ENCODE data around the gene CTNNA1. TPM values are rescaled to one million over a fixed set of nuclear protein-coding genes. Genes with fewer than 3 reads are reported as not detected.

CTNNA1 gene
- total and polyA plus RNA-seq, 2 of the 8 experiments (the other 6 are each of a cell fraction or from before 2014, with no cell fraction given) = 115 to 349 TPM

GRCh38 chr5:138983984-138984383, 230.8 kb downstream of the CTNNA1 start:
- CTCF ChIA-PET (ENCODE audit: partially characterized antibody) = interaction anchor here (1.3 kb wide), 1 partner anchor 389 kb away, joined by 3 read pairs; no protein-coding TSS in a partner anchor
- no peak for FAIRE-seq
- H3K4ac ChIP-seq (replicated peaks; ENCODE audit: insufficient read length, low read depth, low read length) = no peak overlapping the region
- H4K8ac ChIP-seq (ENCODE audit: extremely low read depth, insufficient read depth, low read length) = no peak overlapping the region
- no peak overlapping the region for H2BK15ac ChIP-seq (ENCODE audit: low read length)
- H3K14ac ChIP-seq (ENCODE audit: insufficient read length) = no peak overlapping the region
- H3K9ac ChIP-seq (replicated peaks in 1 of 4; ENCODE audit: extremely low read depth in 1 of 4, low read depth in 3 of 4, low read length in 3 of 4) = no peak overlapping the region
- no peaks in the 10 kb centered on the region for H3K79me2 ChIP-seq (ENCODE audit: control insufficient read depth in 1 of 2, insufficient read depth in 2 of 2, low read length in 2 of 2)
- 93% methylated on average over 2 of the region's 2 CpGs; no CpG with 5 or more reads in 1 of the 2 experiments for WGBS, 2 experiments (ENCODE audit: extremely low coverage in 1 of 2, insufficient coverage in 1 of 2, insufficient read length in 1 of 2, insufficient replicate concordance in 2 of 2, low coverage in 1 of 2, low lambda C conversion rate in 2 of 2, missing lambda C conversion rate in 1 of 2)
- no peaks in the 10 kb centered on the region for H3K9me3 ChIP-seq (ENCODE audit: insufficient read depth in 2 of 2, low read depth in 1 of 2, low read length in 1 of 2)
- no peak overlapping the region for H3K27ac ChIP-seq (ENCODE audit: low read depth, low read length)
- H2BK20ac ChIP-seq (ENCODE audit: low read length) = no peak overlapping the region
- no peaks in the 10 kb centered on the region for H3K23me2 ChIP-seq (ENCODE audit: low read depth, low read length)
- H2AK5ac ChIP-seq (ENCODE audit: low read depth, low read length) = no peak overlapping the region
- no peak for DNase-seq (ENCODE audit: low read depth in 1 of 2, low spot score in 2 of 2)
- H4K5ac ChIP-seq (ENCODE audit: insufficient read length, low read depth, low read length) = no peak overlapping the region
- H3K56ac ChIP-seq (replicated peaks; ENCODE audit: insufficient read length, low read depth, low read length) = no peak overlapping the region
- no peak overlapping the region for H2BK12ac ChIP-seq (ENCODE audit: low read depth, low read length)
- H2BK120ac ChIP-seq (replicated peaks; ENCODE audit: low read depth, low read length) = no peak overlapping the region
- no peaks in the 10 kb centered on the region for H3K79me1 ChIP-seq (ENCODE audit: low read depth, low read length)
- H3K27me3 ChIP-seq (replicated peaks in 1 of 4; ENCODE audit: control insufficient read depth in 3 of 4, extremely low read depth in 1 of 4, insufficient read depth in 3 of 4, low read length in 3 of 4) = no peaks in the 10 kb centered on the region
- H4K91ac ChIP-seq (replicated peaks; ENCODE audit: insufficient read length, low read length) = no peak overlapping the region
- H3K18ac ChIP-seq (ENCODE audit: extremely low read depth, low read length) = no peak overlapping the region
- POLR2A ChIA-PET (ENCODE audit: partially characterized antibody) = interaction anchor here (0.9 to 1.6 kb wide), 2 partner anchors 9 to 352 kb away, joined by 3 read pairs; no protein-coding TSS in a partner anchor
- H2AFZ ChIP-seq (ENCODE audit: low read length) = no peak overlapping the region
- no peak overlapping the region for H2BK5ac ChIP-seq (ENCODE audit: low read depth, low read length)
- H3K23ac ChIP-seq (ENCODE audit: insufficient read length) = no peak overlapping the region
- no peaks in the 10 kb centered on the region for H3K4me1 ChIP-seq (replicated peaks in 1 of 4; ENCODE audit: control insufficient read depth in 3 of 4, insufficient read depth in 4 of 4, low read length in 3 of 4)
- H3K4me2 ChIP-seq (ENCODE audit: insufficient read depth in 1 of 2, low read depth in 2 of 2, low read length in 2 of 2) = no peak overlapping the region
- H3K36me3 ChIP-seq (ENCODE audit: control insufficient read depth in 2 of 4, insufficient read depth in 4 of 4, low read length in 3 of 4) = no peaks in the 10 kb centered on the region; a peak in 1 of 8 replicates
- no peaks in the 10 kb centered on the region for H4K20me1 ChIP-seq (replicated peaks in 1 of 2; ENCODE audit: control insufficient read depth in 1 of 2, insufficient read depth in 2 of 2, low read length in 2 of 2)
- H3K4me3 ChIP-seq (ENCODE audit: extremely low read depth in 1 of 4, insufficient read depth in 2 of 4, low read depth in 3 of 4, low read length in 4 of 4) = no peak overlapping the region
- TF ChIP-seq EZH2 (IDR thresholded peaks at IDR 0.05; ENCODE audit: low read depth, low read length, severe bottlenecking) = no peak
- no peak for TF ChIP-seq GTF2F1 (IDR thresholded peaks at IDR 0.05; ENCODE audit: borderline replicate concordance, low read depth, low read length)
- TF ChIP-seq MAX (IDR thresholded peaks at IDR 0.05) = no peak
- no peak for TF ChIP-seq KDM4A (IDR thresholded peaks at IDR 0.05; ENCODE audit: low read depth, low read length, severe bottlenecking)
- TF ChIP-seq POLR2A (IDR thresholded peaks at IDR 0.05; ENCODE audit: control extremely low read depth in 1 of 2, low read depth in 2 of 2, low read length in 2 of 2) = no peak
- TF ChIP-seq SAP30 (IDR thresholded peaks at IDR 0.05; ENCODE audit: insufficient read depth, insufficient replicate concordance, low read length) = no peak
- TF ChIP-seq GABPA (IDR thresholded peaks at IDR 0.05; ENCODE audit: borderline replicate concordance, insufficient read depth, low read length) = no peak
- TF ChIP-seq SP4 (IDR thresholded peaks at IDR 0.05; ENCODE audit: low read length) = no peak
- no peak for TF ChIP-seq E2F6 (IDR thresholded peaks at IDR 0.05)
- no peak for TF ChIP-seq ATF2 (IDR thresholded peaks at IDR 0.05; ENCODE audit: low read length)
- TF ChIP-seq SIX5 (IDR thresholded peaks at IDR 0.05; ENCODE audit: low read depth, low read length) = no peak
- TF ChIP-seq POLR2AphosphoS5 (IDR thresholded peaks at IDR 0.05; ENCODE audit: low read depth, low read length) = no peak
